Measurements from ENCODE around the gene AQP6. TPM values are rescaled to one million over a fixed set of nuclear protein-coding genes. Genes with fewer than 3 reads are reported as not detected.

The AQP6 gene
- polyA plus RNA-seq, 1 of the 3 experiments (the other 2 are of a cell fraction): 0.10 TPM

DNA sequence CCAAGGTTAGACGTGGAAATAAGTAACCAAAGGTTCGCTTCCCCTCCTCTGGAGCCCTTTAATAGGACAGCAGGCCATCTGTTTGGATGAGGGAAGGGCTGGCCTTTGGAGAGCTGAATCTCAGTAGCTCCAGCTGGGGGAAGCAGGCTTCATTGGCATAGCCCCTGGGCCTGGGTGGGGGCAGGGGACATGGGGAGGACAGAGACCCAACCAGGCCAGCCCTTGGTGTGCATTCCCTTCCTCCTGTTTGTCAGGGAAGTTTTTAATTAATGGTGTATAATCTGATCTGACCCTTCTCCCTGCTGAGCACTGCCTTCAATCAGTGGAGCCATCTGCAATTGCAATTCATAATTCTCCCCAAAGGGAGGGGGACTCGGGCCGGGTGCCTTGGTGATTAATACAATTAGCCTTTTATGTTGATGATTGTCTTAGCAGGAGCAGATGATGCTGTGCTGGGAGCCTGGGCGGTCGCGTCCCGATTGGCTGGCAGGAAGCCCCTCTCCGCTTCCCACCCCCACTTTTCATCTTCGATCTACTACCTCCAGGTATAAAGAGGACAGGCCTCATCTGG lies 6.4 kb downstream of the AQP6 start (continued):
- TF ChIP-seq, protein P1, sequence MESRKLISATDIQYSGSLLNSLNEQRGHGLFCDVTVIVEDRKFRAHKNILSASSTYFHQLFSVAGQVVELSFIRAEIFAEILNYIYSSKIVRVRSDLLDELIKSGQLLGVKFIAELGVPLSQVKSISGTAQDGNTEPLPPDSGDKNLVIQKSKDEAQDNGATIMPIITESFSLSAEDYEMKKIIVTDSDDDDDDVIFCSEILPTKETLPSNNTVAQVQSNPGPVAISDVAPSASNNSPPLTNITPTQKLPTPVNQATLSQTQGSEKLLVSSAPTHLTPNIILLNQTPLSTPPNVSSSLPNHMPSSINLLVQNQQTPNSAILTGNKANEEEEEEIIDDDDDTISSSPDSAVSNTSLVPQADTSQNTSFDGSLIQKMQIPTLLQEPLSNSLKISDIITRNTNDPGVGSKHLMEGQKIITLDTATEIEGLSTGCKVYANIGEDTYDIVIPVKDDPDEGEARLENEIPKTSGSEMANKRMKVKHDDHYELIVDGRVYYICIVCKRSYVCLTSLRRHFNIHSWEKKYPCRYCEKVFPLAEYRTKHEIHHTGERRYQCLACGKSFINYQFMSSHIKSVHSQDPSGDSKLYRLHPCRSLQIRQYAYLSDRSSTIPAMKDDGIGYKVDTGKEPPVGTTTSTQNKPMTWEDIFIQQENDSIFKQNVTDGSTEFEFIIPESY (IDR thresholded peaks at IDR 0.05; ENCODE audit: borderline replicate concordance, low read depth): no peak
- peak; percentile 96 for TF ChIP-seq FOXJ3 (CRISPR knock-in tag; IDR thresholded peaks at IDR 0.05)
- TF ChIP-seq YY1 (IDR thresholded peaks at IDR 0.05; ENCODE audit: low read depth): no peak
- no peak for TF ChIP-seq GABPA (IDR thresholded peaks at IDR 0.05; ENCODE audit: low read depth)
- TF ChIP-seq, protein P2, sequence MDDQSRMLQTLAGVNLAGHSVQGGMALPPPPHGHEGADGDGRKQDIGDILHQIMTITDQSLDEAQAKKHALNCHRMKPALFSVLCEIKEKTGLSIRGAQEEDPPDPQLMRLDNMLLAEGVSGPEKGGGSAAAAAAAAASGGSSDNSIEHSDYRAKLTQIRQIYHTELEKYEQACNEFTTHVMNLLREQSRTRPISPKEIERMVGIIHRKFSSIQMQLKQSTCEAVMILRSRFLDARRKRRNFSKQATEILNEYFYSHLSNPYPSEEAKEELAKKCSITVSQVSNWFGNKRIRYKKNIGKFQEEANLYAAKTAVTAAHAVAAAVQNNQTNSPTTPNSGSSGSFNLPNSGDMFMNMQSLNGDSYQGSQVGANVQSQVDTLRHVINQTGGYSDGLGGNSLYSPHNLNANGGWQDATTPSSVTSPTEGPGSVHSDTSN (IDR thresholded peaks at IDR 0.05): no peak
- no peak for TF ChIP-seq RXRA (IDR thresholded peaks at IDR 0.05; ENCODE audit: borderline replicate concordance, low read depth)
- TF ChIP-seq NRF1 (IDR thresholded peaks at IDR 0.05; ENCODE audit: low read depth, low read length): no peak
- TF ChIP-seq, protein P3, sequence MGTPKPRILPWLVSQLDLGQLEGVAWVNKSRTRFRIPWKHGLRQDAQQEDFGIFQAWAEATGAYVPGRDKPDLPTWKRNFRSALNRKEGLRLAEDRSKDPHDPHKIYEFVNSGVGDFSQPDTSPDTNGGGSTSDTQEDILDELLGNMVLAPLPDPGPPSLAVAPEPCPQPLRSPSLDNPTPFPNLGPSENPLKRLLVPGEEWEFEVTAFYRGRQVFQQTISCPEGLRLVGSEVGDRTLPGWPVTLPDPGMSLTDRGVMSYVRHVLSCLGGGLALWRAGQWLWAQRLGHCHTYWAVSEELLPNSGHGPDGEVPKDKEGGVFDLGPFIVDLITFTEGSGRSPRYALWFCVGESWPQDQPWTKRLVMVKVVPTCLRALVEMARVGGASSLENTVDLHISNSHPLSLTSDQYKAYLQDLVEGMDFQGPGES (IDR thresholded peaks at IDR 0.05; ENCODE audit: low read depth, low read length): no peak
- TF ChIP-seq RCOR1 (IDR thresholded peaks at IDR 0.05; ENCODE audit: low read length): peak; percentile 99
- no peak for TF ChIP-seq ELF1 (IDR thresholded peaks at IDR 0.05)
- TF ChIP-seq CHD2 (IDR thresholded peaks at IDR 0.05; ENCODE audit: low read length, partially characterized antibody): peak; percentile 95
- TF ChIP-seq, protein P4, sequence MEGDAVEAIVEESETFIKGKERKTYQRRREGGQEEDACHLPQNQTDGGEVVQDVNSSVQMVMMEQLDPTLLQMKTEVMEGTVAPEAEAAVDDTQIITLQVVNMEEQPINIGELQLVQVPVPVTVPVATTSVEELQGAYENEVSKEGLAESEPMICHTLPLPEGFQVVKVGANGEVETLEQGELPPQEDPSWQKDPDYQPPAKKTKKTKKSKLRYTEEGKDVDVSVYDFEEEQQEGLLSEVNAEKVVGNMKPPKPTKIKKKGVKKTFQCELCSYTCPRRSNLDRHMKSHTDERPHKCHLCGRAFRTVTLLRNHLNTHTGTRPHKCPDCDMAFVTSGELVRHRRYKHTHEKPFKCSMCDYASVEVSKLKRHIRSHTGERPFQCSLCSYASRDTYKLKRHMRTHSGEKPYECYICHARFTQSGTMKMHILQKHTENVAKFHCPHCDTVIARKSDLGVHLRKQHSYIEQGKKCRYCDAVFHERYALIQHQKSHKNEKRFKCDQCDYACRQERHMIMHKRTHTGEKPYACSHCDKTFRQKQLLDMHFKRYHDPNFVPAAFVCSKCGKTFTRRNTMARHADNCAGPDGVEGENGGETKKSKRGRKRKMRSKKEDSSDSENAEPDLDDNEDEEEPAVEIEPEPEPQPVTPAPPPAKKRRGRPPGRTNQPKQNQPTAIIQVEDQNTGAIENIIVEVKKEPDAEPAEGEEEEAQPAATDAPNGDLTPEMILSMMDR (IDR thresholded peaks at IDR 0.05): no peak
- TF ChIP-seq MEF2A (IDR thresholded peaks at IDR 0.05; ENCODE audit: borderline replicate concordance, low read depth): no peak
- peak; percentile 71 for TF ChIP-seq TCF12 (IDR thresholded peaks at IDR 0.05)
- TF ChIP-seq, protein P5, sequence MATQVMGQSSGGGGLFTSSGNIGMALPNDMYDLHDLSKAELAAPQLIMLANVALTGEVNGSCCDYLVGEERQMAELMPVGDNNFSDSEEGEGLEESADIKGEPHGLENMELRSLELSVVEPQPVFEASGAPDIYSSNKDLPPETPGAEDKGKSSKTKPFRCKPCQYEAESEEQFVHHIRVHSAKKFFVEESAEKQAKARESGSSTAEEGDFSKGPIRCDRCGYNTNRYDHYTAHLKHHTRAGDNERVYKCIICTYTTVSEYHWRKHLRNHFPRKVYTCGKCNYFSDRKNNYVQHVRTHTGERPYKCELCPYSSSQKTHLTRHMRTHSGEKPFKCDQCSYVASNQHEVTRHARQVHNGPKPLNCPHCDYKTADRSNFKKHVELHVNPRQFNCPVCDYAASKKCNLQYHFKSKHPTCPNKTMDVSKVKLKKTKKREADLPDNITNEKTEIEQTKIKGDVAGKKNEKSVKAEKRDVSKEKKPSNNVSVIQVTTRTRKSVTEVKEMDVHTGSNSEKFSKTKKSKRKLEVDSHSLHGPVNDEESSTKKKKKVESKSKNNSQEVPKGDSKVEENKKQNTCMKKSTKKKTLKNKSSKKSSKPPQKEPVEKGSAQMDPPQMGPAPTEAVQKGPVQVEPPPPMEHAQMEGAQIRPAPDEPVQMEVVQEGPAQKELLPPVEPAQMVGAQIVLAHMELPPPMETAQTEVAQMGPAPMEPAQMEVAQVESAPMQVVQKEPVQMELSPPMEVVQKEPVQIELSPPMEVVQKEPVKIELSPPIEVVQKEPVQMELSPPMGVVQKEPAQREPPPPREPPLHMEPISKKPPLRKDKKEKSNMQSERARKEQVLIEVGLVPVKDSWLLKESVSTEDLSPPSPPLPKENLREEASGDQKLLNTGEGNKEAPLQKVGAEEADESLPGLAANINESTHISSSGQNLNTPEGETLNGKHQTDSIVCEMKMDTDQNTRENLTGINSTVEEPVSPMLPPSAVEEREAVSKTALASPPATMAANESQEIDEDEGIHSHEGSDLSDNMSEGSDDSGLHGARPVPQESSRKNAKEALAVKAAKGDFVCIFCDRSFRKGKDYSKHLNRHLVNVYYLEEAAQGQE (IDR thresholded peaks at IDR 0.05; ENCODE audit: low read depth, low read length): no peak
- TF ChIP-seq FOSL2 (IDR thresholded peaks at IDR 0.05; ENCODE audit: borderline replicate concordance, low read depth): no peak
- peak; percentile 98 for TF ChIP-seq GATA2 (CRISPR knock-in tag; IDR thresholded peaks at IDR 0.05)
- TF ChIP-seq MXI1 (IDR thresholded peaks at IDR 0.05; ENCODE audit: low read depth, low read length): peak; percentile 83
- no peak for TF ChIP-seq EZH2phosphoT487 (IDR thresholded peaks at IDR 0.05; ENCODE audit: borderline replicate concordance, low read depth)
- TF ChIP-seq, protein P6, sequence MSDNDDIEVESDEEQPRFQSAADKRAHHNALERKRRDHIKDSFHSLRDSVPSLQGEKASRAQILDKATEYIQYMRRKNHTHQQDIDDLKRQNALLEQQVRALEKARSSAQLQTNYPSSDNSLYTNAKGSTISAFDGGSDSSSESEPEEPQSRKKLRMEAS (IDR thresholded peaks at IDR 0.05; ENCODE audit: low read depth): no peak
- no peak for TF ChIP-seq FOXM1 (IDR thresholded peaks at IDR 0.05; ENCODE audit: low read depth)
- TF ChIP-seq TEAD4 (IDR thresholded peaks at IDR 0.05; ENCODE audit: borderline replicate concordance, insufficient read depth): no peak
- peak in 1 of 2 experiments; percentile 99; a peak in 2 of 4 replicates for TF ChIP-seq EP300 (IDR thresholded peaks at IDR 0.05; ENCODE audit: borderline replicate concordance in 1 of 2, low read depth in 1 of 2, low read length in 1 of 2)
- TF ChIP-seq RFX5 (IDR thresholded peaks at IDR 0.05; ENCODE audit: low read length): 0 out of 2 replicates have a peak, but pooled peaks have one; percentile 77

All from SK-N-SH (cell line).